GM23338 (cell line): ENCODE data around the gene C1QTNF5. TPM values are rescaled to one million over a fixed set of nuclear protein-coding genes. Genes with fewer than 3 reads are reported as not detected.

ENCODE experiments used
- ATAC-seq: fragments of 200-7000 bp; cut with Tn5 transposase; 3 replicates; pipeline ENCODE4 v1.9.1; 2020
- DNase-seq: peaks from one replicate; pipeline ENCODE4 v3.0.0-alpha.2; 2015; ENCODE audit warnings: low spot score
- H2AFZ ChIP-seq: fragments of 200-600 bp; sonication (generic); 2 replicates; pipeline ENCODE4 v1.8.0; 2016; ENCODE audit warnings: antibody characterized with exemption, mild to moderate bottlenecking, moderate library complexity
- H3F3A ChIP-seq: fragments of 200-600 bp; sonication (generic); replicated peaks from 2 replicates; pipeline ENCODE4 v1.8.0; 2017; ENCODE audit warnings: antibody characterized with exemption, mixed run types, low read depth
- H3K27ac ChIP-seq: fragments of 200-600 bp; sonication (generic); 2 replicates; pipeline ENCODE4 v1.6.1; 2016; ENCODE audit warnings: low read depth
- H3K27me3 ChIP-seq: fragments of 200-600 bp; sonication (generic); 2 replicates; pipeline ENCODE4 v1.8.0; 2016; ENCODE audit warnings: mild to moderate bottlenecking, mixed run types, moderate library complexity; ENCODE audit not compliant: insufficient read depth
- H3K36me3 ChIP-seq: fragments of 200-600 bp; sonication (generic); 2 replicates; pipeline ENCODE4 v1.8.0; 2016; ENCODE audit warnings: mild to moderate bottlenecking; ENCODE audit not compliant: insufficient read depth
- H3K4me1 ChIP-seq: fragments of 200-600 bp; sonication (generic); 2 replicates; pipeline ENCODE4 v1.8.0; 2016; ENCODE audit warnings: mild to moderate bottlenecking, moderate library complexity; ENCODE audit not compliant: insufficient read depth
- H3K4me2 ChIP-seq: fragments of 200-600 bp; sonication (generic); 2 replicates; pipeline ENCODE4 v1.7.1; 2017; ENCODE audit warnings: mixed run types
- H3K4me3 ChIP-seq: fragments of 200-600 bp; sonication (generic); 2 replicates; pipeline ENCODE4 v1.6.1; 2016; ENCODE audit warnings: mixed run types
- H3K79me2 ChIP-seq: fragments of 200-600 bp; sonication (generic); replicated peaks from 2 replicates; pipeline ENCODE4 v1.8.0; 2017; ENCODE audit warnings: mild to moderate bottlenecking; ENCODE audit not compliant: insufficient read depth
- H3K9me2 ChIP-seq: fragments of 200-600 bp; sonication (generic); 2 replicates; pipeline ENCODE4 v1.8.0; 2017; ENCODE audit not compliant: insufficient read depth
- H4K20me1 ChIP-seq: fragments of 200-600 bp; sonication (generic); replicated peaks from 2 replicates; pipeline ENCODE4 v1.8.0; 2017; ENCODE audit warnings: mild to moderate bottlenecking; ENCODE audit not compliant: insufficient read depth
- H3K27ac Mint-ChIP-seq: 2 replicates; pipeline ENCODE4 v1.8.0; 2020; ENCODE audit warnings: inconsistent platforms, mild to moderate bottlenecking, moderate library complexity, mixed read lengths
- H3K27me3 Mint-ChIP-seq: 3 replicates; pipeline ENCODE4 v1.8.0; 2022; ENCODE audit warnings: low read depth, mild to moderate bottlenecking, moderate library complexity, mixed read lengths, inconsistent platforms; ENCODE audit not compliant: insufficient read depth, poor library complexity
- H3K36me3 Mint-ChIP-seq: 3 replicates; pipeline ENCODE4 v1.8.0; 2021; ENCODE audit warnings: low read depth, mild to moderate bottlenecking, inconsistent platforms, moderate library complexity, mixed read lengths
- H3K4me1 Mint-ChIP-seq: 3 replicates; pipeline ENCODE4 v1.8.0; 2020; ENCODE audit warnings: mild to moderate bottlenecking, inconsistent platforms, mixed read lengths
- H3K4me3 Mint-ChIP-seq: 3 replicates; pipeline ENCODE4 v1.8.0; 2021; ENCODE audit warnings: moderate library complexity, mild to moderate bottlenecking, inconsistent platforms, mixed read lengths
- H3K9me3 Mint-ChIP-seq: 3 replicates; pipeline ENCODE4 v1.8.0; 2020; ENCODE audit warnings: moderate library complexity, mild to moderate bottlenecking, inconsistent platforms, mixed read lengths
- CREB1 ChIP-seq: fragments of 250-450 bp; sonication (Bioruptor Pico); IDR thresholded peaks from 2 replicates; pipeline ENCODE4 v1.5.0; 2020; ENCODE audit warnings: low read depth, mild to moderate bottlenecking, moderate library complexity
- CTCF ChIP-seq, 2 experiments: fragments of 200-600 bp in 1 of 2; sonication (generic) in 1 of 2; conservative IDR thresholded peaks; 2 replicates each; pipeline versions ENCODE4 v1.5.1 to v1.6.1; 2016 to 2017; ENCODE audit warnings: antibody characterized with exemption in 2 of 2, low read depth in 2 of 2, mild to moderate bottlenecking in 2 of 2, moderate library complexity in 1 of 2
- EZH2 ChIP-seq: fragments of 200-600 bp; sonication (generic); IDR thresholded peaks from one replicate; pipeline ENCODE4 v1.8.0; 2017; ENCODE audit warnings: antibody characterized with exemption, mild to moderate bottlenecking, low read depth; ENCODE audit not compliant: unreplicated experiment
- EZH2phosphoT487 ChIP-seq: fragments of 200-600 bp; sonication (generic); IDR thresholded peaks from one replicate; pipeline ENCODE4 v1.8.1; 2018; ENCODE audit warnings: antibody characterized with exemption; ENCODE audit not compliant: unreplicated experiment
- JUNB ChIP-seq: IDR thresholded peaks from one replicate; pipeline ENCODE4 v1.6.1; 2016; ENCODE audit warnings: antibody characterized with exemption; ENCODE audit not compliant: unreplicated experiment
- POLR2AphosphoS5 ChIP-seq: IDR thresholded peaks from 2 replicates; pipeline ENCODE4 v1.6.1; 2016; ENCODE audit warnings: antibody characterized with exemption, low read depth
- ZNF114 ChIP-seq: fragments of 250-450 bp; sonication (Bioruptor Pico); IDR thresholded peaks from 2 replicates; pipeline ENCODE4 v1.5.0; 2020; ENCODE audit warnings: mild to moderate bottlenecking, moderate library complexity
- ZNF331 ChIP-seq: fragments of 250-450 bp; sonication (Bioruptor Pico); IDR thresholded peaks from 2 replicates; pipeline ENCODE4 v1.5.0; 2020; ENCODE audit warnings: low read depth, mild to moderate bottlenecking, moderate library complexity
- long read RNA-seq: library from polyadenylated mRNA; unstranded; transcript quantifications from one replicate; pipeline ENCODE4 v2.0.0, GENCODE V29; 2020; ENCODE audit not compliant: unreplicated experiment
- polyA plus RNA-seq: library from polyadenylated mRNA; unstranded; fragments of >200 nt; fragmentation: Nextera tagmentation; extraction: Ambion mirVana; gene quantifications from 2 replicates; pipeline ENCODE4 v1.2.1, GENCODE V29; 2016
- total RNA-seq: library from RNA; depleted of rRNA; stranded (reverse); fragments of >200 nt; shearing (Covaris generic); gene quantifications from 2 replicates; pipeline ENCODE4 v1.2.3, GENCODE V29; 2014; rRNA removed
- TF ChIP-seq, protein P1 (sequence below): IDR thresholded peaks from one replicate; pipeline ENCODE4 v1.6.1; 2018; ENCODE audit warnings: antibody characterized with exemption; ENCODE audit not compliant: unreplicated experiment

C1QTNF5 gene, protein sequence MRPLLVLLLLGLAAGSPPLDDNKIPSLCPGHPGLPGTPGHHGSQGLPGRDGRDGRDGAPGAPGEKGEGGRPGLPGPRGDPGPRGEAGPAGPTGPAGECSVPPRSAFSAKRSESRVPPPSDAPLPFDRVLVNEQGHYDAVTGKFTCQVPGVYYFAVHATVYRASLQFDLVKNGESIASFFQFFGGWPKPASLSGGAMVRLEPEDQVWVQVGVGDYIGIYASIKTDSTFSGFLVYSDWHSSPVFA
- total RNA-seq (1.9 and 3.0 TPM in 2 replicates), polyA plus RNA-seq (1.8 and 1.9 TPM in 2 replicates)
- long read RNA-seq = 0 reads

DNA sequence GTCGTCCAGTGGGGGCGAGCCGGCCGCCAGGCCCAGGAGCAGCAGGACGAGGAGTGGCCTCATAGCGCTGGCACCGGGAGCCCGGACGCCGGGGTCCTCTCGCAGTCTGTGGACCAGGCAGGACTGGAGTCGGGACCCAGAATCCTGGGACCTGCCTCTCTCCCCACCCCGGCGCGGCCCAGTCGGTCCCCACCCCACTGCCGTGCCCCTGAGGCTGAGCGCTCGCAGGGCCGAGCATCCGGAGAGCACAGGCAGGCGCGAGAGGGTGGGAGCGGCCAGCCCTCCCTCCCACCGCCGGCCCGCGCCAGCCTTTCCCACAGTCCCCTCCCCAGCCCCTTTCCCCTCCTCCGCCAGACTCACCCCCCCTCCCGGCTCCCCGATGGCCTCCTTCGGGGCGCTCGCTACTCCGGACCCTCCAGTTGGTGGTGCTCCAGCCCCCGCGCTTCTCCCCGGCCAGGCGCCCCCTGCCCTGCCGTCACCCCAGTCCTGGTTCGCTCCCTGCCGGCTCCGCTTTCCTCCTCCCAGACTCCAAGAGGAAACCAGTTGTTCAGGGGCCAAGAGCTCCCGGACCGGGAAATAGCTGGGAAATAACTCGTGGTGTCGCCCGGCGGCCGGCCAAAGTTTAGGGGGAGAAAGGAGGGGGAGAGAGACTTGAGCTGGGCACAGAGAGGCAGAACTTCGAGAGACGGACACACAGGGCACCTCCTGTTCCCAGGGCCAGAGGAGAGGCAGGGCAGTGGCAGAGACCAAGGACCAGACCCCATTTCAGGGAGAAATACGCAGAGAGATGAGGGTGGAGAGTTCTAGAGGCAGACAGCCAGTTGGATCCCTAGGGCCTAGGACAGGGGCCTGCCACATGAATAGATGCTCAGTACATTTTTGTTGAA, at the start of gene C1QTNF5:
TSS of gene C1QTNF5 (minus strand) at position 549 of the 887 bp plus-strand sequence. CDS start at position 63, 486 bp downstream.
- Mint-ChIP-seq H3K4me1 (peaks cover 49% of the 10 kb centered on the region), H3K27me3 (peaks cover 45% of the 10 kb centered on the region), H3K36me3 (peaks cover 16% of the 10 kb centered on the region; the same call in 2 of the 3 replicates), H3K4me3 (peak within 1 kb of the TSS; percentile 61), H3K9me3 (no peaks in the 10 kb centered on the region), H3K27ac (no peak within 1 kb of the TSS)
- Histone ChIP-seq H3K9me2 (no peaks in the 10 kb centered on the region), H3K4me1 (peaks cover 36% of the 10 kb centered on the region), H3K27ac (no peak within 1 kb of the TSS), H3F3A (peaks cover 16% of the 10 kb centered on the region), H3K79me2 (peaks cover 12% of the 10 kb centered on the region), H2AFZ (peak within 1 kb of the TSS; percentile 88), H4K20me1 (no peaks in the 10 kb centered on the region), H3K4me3 (peak within 1 kb of the TSS; percentile 76), H3K4me2 (peak within 1 kb of the TSS; percentile 79), H3K36me3 (no peaks in the 10 kb centered on the region; the same call in 1 of the 2 replicates), H3K27me3 (peaks cover 48% of the 10 kb centered on the region)
- ATAC-seq (peak; percentile 17), DNase-seq (peak; percentile 68)
- TF ChIP-seq EZH2phosphoT487 (no peak), CREB1 (CRISPR knock-in tag) (no peak), JUNB (no peak), POLR2AphosphoS5 (no peak), ZNF331 (CRISPR knock-in tag) (no peak), ZNF114 (CRISPR knock-in tag) (no peak), EZH2 (peak; percentile 42), CTCF (conservative IDR thresholded peaks at IDR 0.05; ENCODE audit: low read depth in 2 of 2) (peak in 1 of 2 experiments; percentile 33; a peak in 2 of 4 replicates)
- TF ChIP-seq, protein P1, sequence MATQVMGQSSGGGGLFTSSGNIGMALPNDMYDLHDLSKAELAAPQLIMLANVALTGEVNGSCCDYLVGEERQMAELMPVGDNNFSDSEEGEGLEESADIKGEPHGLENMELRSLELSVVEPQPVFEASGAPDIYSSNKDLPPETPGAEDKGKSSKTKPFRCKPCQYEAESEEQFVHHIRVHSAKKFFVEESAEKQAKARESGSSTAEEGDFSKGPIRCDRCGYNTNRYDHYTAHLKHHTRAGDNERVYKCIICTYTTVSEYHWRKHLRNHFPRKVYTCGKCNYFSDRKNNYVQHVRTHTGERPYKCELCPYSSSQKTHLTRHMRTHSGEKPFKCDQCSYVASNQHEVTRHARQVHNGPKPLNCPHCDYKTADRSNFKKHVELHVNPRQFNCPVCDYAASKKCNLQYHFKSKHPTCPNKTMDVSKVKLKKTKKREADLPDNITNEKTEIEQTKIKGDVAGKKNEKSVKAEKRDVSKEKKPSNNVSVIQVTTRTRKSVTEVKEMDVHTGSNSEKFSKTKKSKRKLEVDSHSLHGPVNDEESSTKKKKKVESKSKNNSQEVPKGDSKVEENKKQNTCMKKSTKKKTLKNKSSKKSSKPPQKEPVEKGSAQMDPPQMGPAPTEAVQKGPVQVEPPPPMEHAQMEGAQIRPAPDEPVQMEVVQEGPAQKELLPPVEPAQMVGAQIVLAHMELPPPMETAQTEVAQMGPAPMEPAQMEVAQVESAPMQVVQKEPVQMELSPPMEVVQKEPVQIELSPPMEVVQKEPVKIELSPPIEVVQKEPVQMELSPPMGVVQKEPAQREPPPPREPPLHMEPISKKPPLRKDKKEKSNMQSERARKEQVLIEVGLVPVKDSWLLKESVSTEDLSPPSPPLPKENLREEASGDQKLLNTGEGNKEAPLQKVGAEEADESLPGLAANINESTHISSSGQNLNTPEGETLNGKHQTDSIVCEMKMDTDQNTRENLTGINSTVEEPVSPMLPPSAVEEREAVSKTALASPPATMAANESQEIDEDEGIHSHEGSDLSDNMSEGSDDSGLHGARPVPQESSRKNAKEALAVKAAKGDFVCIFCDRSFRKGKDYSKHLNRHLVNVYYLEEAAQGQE = no peak
